ENCODE results near the gene A3GALT2.
A peak's percentile ranks its signal among the peaks of the same experiment; 100 is the strongest.

The A3GALT2 gene

DNA sequence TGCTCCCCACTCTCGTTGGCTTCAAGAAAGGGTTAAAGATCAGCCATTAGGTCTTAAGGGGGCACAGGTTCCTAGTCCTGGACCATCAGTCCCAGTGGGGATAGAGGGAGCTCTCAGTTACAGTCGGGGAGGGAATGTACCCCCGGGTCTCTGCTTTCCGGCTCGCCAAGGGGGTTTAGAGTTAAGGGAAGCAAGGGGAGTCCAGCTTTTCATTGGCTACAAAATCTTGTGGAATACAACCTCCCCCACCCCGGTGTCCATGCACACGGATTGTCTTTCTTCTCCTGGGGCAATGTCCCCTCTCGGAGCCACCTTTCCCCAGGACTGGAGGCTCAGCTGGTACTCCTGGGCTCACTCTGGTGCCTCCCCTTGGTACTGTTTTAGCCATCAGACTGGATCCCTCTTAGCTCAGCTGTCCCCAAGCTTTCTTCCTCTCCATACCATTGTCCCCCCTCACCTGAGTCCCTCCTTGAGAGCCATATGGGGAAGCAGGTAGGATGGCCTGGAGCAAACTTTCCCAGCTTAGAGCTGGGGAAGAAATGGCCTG, at the start of gene A3GALT2:
TSS of gene A3GALT2 (minus strand) at position 480 of the 547 bp plus-strand sequence. CDS start at position 480, 0 bp downstream.
- no peak for DNase-seq (ENCODE audit: low spot score)

GRCh38 chr1:33370301-33370700, 49.4 kb upstream of the A3GALT2 start:
- peak; percentile 68 for DNase-seq (ENCODE audit: low spot score)

DNA sequence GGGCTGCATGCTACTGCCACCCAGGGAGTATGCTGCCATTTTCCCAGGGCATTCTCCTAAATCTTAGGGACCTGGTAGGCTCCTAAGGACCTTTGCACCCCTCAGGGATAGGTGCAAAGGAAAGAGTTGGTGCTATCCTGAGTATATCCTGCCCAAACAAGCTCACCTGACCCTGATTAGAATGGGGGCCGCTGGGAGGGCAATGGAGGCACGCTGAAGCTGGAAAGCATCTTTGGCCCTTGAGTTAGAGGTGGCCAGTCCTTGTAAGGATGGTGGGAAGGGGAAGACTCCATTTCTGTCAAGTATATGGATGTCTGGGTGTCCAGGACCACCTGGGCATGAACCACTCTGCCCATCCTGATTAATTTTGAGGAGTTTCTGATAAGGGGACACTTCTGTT, 48.9 kb upstream of the A3GALT2 start:
- DNase-seq (ENCODE audit: low spot score), result no peak

- no peak for DNase-seq (ENCODE audit: low spot score)
These were observed 48.2 kb upstream of the A3GALT2 start for GRCh38 chr1:33369081-33369480.

- no peak for DNase-seq (ENCODE audit: low spot score)
These were observed 47.5 kb upstream of the A3GALT2 start for GRCh38 chr1:33368431-33368830.

GRCh38 chr1:33367485-33368405, 46.8 kb upstream of the A3GALT2 start:
- peak; percentile 93 for DNase-seq (ENCODE audit: low spot score)

- DNase-seq (ENCODE audit: low spot score), result no peak
These were observed 46.0 kb upstream of the A3GALT2 start for GRCh38 chr1:33366762-33367484.

DNA sequence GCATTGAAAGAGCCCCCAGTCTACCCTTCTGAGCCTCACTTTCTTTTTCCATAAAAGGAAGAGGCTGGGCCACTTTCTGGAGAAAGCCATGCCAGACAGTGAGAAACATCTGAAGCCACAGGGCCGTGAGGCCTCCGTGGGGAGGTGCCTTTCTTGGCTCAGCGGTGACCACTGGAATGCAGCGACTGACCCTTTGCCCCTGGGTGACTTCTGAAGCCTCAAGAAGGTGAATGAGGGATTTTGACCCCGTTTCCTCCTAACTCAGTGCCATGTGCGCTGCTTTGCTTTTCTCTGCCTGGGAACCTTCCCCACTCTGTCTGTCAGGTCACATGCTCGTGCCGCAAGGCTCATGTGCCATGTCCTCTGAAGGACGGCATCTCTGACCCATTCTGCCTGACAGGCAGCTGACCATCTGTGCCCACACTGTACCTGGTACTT, 44.7 kb upstream of the A3GALT2 start:
- DNase-seq (ENCODE audit: low spot score), result peak; percentile 69

DNA sequence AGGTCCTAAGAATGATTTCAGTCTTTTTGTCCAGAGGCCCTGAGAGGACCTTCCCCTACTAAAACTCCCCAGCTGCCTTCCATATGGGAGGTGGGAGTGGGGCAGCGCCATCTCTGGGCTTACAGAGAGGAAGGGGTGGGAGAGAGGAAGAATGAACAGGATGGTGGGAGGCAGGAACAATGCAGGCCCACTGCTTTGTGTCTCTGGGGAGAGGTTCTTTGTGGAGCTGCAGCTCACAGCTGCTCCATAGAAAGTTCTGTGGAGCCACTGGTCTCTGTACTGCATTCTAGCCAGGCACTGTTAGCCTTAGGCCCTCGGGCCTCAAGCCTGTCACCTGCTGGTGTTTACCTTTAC, 43.6 kb upstream of the A3GALT2 start:
- DNase-seq (ENCODE audit: low spot score), result no peak

DNA sequence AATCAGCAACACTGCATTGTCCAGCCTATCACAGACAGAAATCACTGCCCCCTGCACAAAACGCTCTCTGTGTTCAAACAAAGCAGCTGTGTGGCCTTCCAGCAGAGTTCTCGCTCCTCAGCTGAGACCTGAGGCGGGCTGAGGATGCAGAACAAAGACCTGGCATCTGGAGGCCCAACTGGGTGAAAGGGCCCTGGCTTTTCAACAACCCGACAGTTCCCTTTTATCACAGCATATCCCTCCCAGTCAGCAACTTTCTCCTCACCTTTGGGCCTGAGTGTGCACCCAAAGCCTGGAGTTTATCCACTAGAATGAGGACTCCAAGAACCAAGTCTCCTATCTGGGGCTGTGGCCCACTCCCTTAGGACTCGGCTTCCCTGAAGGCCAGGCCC, 42.6 kb upstream of the A3GALT2 start:
- no peak for DNase-seq (ENCODE audit: low spot score)

- no peak for DNase-seq (ENCODE audit: low spot score)
These were observed 42.1 kb upstream of the A3GALT2 start for GRCh38 chr1:33363021-33363420.

- no peak for DNase-seq (ENCODE audit: low spot score)
These were observed 40.8 kb upstream of the A3GALT2 start for GRCh38 chr1:33361532-33362235.

GRCh38 chr1:33360367-33360766, 39.5 kb upstream of the A3GALT2 start:
- no peak for DNase-seq (ENCODE audit: low spot score)

DNA sequence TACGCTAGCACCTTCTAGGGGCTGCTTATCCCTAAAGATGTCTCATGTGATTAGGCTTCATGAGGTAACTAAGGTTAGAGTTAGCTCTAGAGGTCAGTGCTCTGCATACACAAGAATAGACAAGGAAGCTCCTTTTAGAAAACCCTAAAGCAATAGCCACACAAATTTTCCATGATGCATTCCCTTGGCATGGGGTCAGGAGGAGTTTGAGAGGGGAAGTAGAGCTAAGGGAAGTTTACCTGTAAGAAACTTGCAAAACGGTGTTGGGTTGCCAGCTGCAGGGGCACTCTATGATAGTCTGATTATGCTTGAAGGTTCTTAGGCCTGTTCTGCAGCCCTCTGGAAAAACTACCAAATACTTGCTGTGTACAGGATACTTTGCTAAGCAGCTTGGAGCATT, 39.0 kb upstream of the A3GALT2 start:
- DNase-seq (ENCODE audit: low spot score), result no peak

DNA sequence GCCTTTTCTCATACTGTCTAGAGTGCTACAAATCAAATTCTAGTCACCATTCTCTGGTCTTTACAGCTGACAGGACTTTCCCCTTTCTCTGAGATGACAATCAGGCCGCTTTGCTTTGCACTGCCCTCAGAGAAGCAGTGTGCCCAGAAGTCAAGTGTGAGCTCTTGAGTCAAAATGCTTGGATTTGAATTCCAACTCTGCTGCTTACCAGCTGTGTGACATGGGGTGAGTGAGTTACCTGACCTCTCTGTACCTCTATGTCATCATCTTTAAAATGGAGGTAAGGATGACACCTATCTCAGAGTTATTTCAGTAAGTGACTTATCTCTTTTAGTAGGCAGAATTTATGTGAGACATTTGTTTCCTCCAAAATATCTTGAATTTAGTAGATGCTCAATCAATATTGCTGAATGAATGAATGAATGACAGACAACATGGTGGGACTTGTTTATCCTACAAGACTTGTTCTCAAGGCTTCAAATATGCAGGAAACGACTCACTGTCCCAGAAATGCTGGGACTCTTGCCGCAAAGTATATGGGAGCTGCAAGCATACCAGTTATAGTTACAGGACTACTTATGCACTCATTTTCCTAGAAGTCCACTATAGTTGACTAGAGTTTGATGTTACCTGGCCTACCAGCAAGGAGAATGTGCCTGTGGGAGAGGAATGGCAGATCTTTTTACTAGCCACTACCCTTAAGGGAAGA, 38.1 kb upstream of the A3GALT2 start:
- DNase-seq (ENCODE audit: low spot score), result no peak

GRCh38 chr1:33358114-33358794, 37.4 kb upstream of the A3GALT2 start:
- no peak for DNase-seq (ENCODE audit: low spot score)

GRCh38 chr1:33357099-33357498, 36.2 kb upstream of the A3GALT2 start:
- no peak for DNase-seq (ENCODE audit: low spot score)

GRCh38 chr1:33354707-33355316, 33.9 kb upstream of the A3GALT2 start:
- no peak for DNase-seq (ENCODE audit: low spot score)

DNA sequence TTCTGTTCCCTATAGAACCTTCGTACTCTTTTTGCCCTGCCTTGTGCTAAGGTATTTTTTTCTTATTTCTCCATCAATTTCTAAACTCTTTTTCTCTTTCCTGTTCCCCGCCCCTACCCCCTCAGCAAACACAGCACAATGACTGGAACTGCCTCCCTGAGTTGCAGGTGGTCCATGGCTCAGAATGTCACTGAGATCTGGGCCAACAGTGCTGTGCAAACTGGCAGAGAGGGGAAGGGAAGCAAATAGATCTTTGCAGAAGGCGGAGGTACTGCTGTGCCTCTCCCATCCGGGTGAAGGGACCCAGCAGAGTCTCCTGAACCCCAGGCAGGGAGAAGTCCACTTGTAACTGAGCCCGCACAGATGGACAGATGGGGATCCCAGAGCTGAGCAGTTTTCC, 32.6 kb upstream of the A3GALT2 start:
- DNase-seq (ENCODE audit: low spot score), result no peak

- DNase-seq (ENCODE audit: low spot score), result no peak
These were observed 30.4 kb upstream of the A3GALT2 start for GRCh38 chr1:33351281-33351660.

Measured in GM03348 (cell line).